ENCODE results near the gene SHMT2. TPM values are rescaled to one million over a fixed set of nuclear protein-coding genes. Genes with fewer than 3 reads are reported as not detected.
A peak's percentile ranks its signal among the peaks of the same experiment; 100 is the strongest.

The SHMT2 gene
- total and polyA plus RNA-seq, 2 experiments from 2014 or later: 125 to 387 TPM

DNA sequence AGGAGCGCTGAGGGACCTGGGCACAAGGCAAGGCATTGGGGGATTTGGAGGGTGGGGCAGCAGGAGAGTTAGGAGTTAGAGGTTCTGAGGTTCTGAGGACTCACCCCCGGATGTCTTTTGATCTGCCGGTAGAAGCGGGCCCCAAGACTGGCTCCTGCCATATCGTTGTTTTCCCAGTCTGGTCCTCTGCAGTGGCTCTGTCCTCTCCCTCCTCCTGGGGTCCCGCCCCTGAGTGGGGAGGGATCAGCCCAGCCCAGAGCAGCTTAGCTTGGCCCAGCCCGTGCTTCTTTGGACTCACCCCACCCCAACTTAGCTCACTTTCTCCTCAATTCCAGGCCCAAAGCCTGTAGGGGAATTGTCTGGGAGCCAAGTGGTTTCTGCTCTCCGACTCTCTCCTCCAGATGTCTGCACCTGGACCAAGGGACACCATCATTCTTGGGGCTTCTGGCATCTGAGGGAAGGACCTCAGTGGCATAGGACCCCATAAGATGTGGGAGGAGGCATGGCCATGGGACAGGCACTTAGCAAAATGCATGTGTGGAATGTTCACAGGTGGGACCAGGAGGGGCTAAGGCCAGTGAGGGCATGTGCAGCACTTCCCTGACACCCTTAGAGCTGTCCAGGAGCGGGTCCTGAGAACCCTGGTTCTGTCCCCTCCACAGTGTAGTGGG lies 7.5 kb downstream of the SHMT2 start:
- H3K4me3 ChIP-seq: peak overlapping the region; percentile 85
- Mint-ChIP-seq H3K4me3 (peak overlapping the region; percentile 79), H3K27me3 (ENCODE audit: insufficient read depth, low read depth, poor library complexity) (peaks cover 85% of the 10 kb centered on the region), H3K27ac (no peak overlapping the region), H3K4me1 (peaks cover 72% of the 10 kb centered on the region), H3K9me3 (no peaks in the 10 kb centered on the region; the same call in 2 of the 3 replicates), H3K36me3 (ENCODE audit: low read depth) (peaks cover 33% of the 10 kb centered on the region)
- ATAC-seq: peak; percentile 0; the same call in 1 of the 3 replicates
- DNase-seq (ENCODE audit: low spot score): no peak
- TF ChIP-seq CTCF (conservative IDR thresholded peaks at IDR 0.05; ENCODE audit: low read depth in 2 of 2): no peak
- TF ChIP-seq, protein P1, sequence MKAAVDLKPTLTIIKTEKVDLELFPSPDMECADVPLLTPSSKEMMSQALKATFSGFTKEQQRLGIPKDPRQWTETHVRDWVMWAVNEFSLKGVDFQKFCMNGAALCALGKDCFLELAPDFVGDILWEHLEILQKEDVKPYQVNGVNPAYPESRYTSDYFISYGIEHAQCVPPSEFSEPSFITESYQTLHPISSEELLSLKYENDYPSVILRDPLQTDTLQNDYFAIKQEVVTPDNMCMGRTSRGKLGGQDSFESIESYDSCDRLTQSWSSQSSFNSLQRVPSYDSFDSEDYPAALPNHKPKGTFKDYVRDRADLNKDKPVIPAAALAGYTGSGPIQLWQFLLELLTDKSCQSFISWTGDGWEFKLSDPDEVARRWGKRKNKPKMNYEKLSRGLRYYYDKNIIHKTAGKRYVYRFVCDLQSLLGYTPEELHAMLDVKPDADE (IDR thresholded peaks at IDR 0.05): no peak
- no peak for TF ChIP-seq ZNF462 (CRISPR knock-in tag; IDR thresholded peaks at IDR 0.05)
- TF ChIP-seq JUNB (IDR thresholded peaks at IDR 0.05; ENCODE audit: unreplicated experiment): no peak
- peak; percentile 44 for TF ChIP-seq REST (IDR thresholded peaks at IDR 0.05; ENCODE audit: unreplicated experiment)
- no peak for TF ChIP-seq CREB1 (CRISPR knock-in tag; IDR thresholded peaks at IDR 0.05; ENCODE audit: low read depth)
- no peak for TF ChIP-seq STAT1 (IDR thresholded peaks at IDR 0.05; ENCODE audit: unreplicated experiment)
- no peak for TF ChIP-seq POLR2AphosphoS5 (IDR thresholded peaks at IDR 0.05; ENCODE audit: low read depth)
- TF ChIP-seq ZNF114 (CRISPR knock-in tag; IDR thresholded peaks at IDR 0.05): no peak
- no peak for TF ChIP-seq NANOG (IDR thresholded peaks at IDR 0.05; ENCODE audit: borderline replicate concordance)
- TF ChIP-seq ZNF331 (CRISPR knock-in tag; IDR thresholded peaks at IDR 0.05; ENCODE audit: low read depth): no peak
- peak; percentile 39 for TF ChIP-seq EZH2 (IDR thresholded peaks at IDR 0.05; ENCODE audit: low read depth, unreplicated experiment)
- no peak for TF ChIP-seq EZH2phosphoT487 (IDR thresholded peaks at IDR 0.05; ENCODE audit: unreplicated experiment)
- no peak overlapping the region for H2AFZ ChIP-seq
- H3K4me1 ChIP-seq (ENCODE audit: insufficient read depth): peaks cover 52% of the 10 kb centered on the region
- H4K20me1 ChIP-seq (replicated peaks; ENCODE audit: insufficient read depth): peaks cover 23% of the 10 kb centered on the region
- H3K27me3 ChIP-seq (ENCODE audit: insufficient read depth): peaks cover 85% of the 10 kb centered on the region
- peak overlapping the region; percentile 99; the same call in 1 of the 2 replicates for H3K4me2 ChIP-seq
- H3K36me3 ChIP-seq (ENCODE audit: insufficient read depth): peaks cover 16% of the 10 kb centered on the region
- H3F3A ChIP-seq (replicated peaks; ENCODE audit: low read depth): peaks cover 42% of the 10 kb centered on the region
- no peaks in the 10 kb centered on the region for H3K9me2 ChIP-seq (ENCODE audit: insufficient read depth)
- no peak overlapping the region for H3K27ac ChIP-seq (ENCODE audit: low read depth)
- 0 out of 2 replicates have a peak, but pooled peaks cover 3% of the 10 kb centered on the region for H3K79me2 ChIP-seq (replicated peaks; ENCODE audit: insufficient read depth)
